Liver (tissue), 9 donors: ENCODE results near the gene LHPP. TPM values are rescaled to one million over a fixed set of nuclear protein-coding genes. Genes with fewer than 3 reads are reported as not detected.
A peak's percentile ranks its signal among the peaks of the same experiment; 100 is the strongest.

Experiments
- DNase-seq: peaks from one replicate; pipeline ENCODE4 v3.0.0-alpha.2; 2017; ENCODE audit warnings: low spot score
- H3K27ac ChIP-seq, 2 donors: one replicate each; pipeline ENCODE4 v1.7.0; 2013; ENCODE audit warnings: inconsistent platforms in 2 of 2, low read length in 2 of 2, control low read depth in 1 of 2, low read depth in 1 of 2, mild to moderate bottlenecking in 1 of 2
- H3K27me3 ChIP-seq, 4 donors: one replicate each; pipeline versions ENCODE4 v1.6.1 to v1.7.0; 2013; ENCODE audit warnings: low read length in 3 of 4, inconsistent platforms in 1 of 4, mild to moderate bottlenecking in 1 of 4, moderate library complexity in 1 of 4; ENCODE audit not compliant: control insufficient read depth in 4 of 4, insufficient read depth in 4 of 4
- H3K36me3 ChIP-seq, 4 donors: one replicate each; pipeline versions ENCODE4 v1.6.1 to v1.7.0; 2013; ENCODE audit warnings: low read length in 3 of 4, mild to moderate bottlenecking in 3 of 4, low read depth in 1 of 4, moderate library complexity in 1 of 4; ENCODE audit not compliant: control insufficient read depth in 4 of 4, insufficient read depth in 3 of 4
- H3K4me1 ChIP-seq, 4 donors: one replicate each; pipeline versions ENCODE4 v1.6.1 to v1.7.0; 2013; ENCODE audit warnings: low read length in 3 of 4, mild to moderate bottlenecking in 3 of 4, moderate library complexity in 1 of 4; ENCODE audit not compliant: control insufficient read depth in 4 of 4, insufficient read depth in 4 of 4
- H3K4me3 ChIP-seq, 3 donors: one replicate each; pipeline versions ENCODE4 v1.6.1 to v1.7.0; 2013; ENCODE audit warnings: low read length in 3 of 3, control low read depth in 1 of 3, low read depth in 1 of 3, mild to moderate bottlenecking in 1 of 3
- H3K9ac ChIP-seq, 2 donors: one replicate each; pipeline ENCODE4 v1.7.0; 2013; ENCODE audit warnings: low read length in 2 of 2, mild to moderate bottlenecking in 2 of 2, moderate library complexity in 2 of 2, control low read depth in 1 of 2, low read depth in 1 of 2
- H3K9me3 ChIP-seq, 4 donors: one replicate each; pipeline versions ENCODE4 v1.6.1 to v1.7.0; 2013; ENCODE audit warnings: low read length in 3 of 4; ENCODE audit not compliant: control insufficient read depth in 4 of 4
- EGR1 ChIP-seq, 2 donors: IDR thresholded peaks; 2 replicates each; pipeline ENCODE4 v1.6.1; 2016 to 2018; ENCODE audit warnings: antibody characterized with exemption in 2 of 2, low read depth in 2 of 2
- FOXA1 ChIP-seq: IDR thresholded peaks from 2 replicates; pipeline ENCODE4 v1.6.1; 2016; ENCODE audit warnings: antibody characterized with exemption
- FOXA2 ChIP-seq: IDR thresholded peaks from 2 replicates; pipeline ENCODE4 v1.6.1; 2016; ENCODE audit warnings: antibody characterized with exemption
- GABPA ChIP-seq, 2 donors: IDR thresholded peaks in 1 of 2; conservative IDR thresholded peaks in 1 of 2; 2 replicates each; pipeline ENCODE4 v1.6.1; 2016; ENCODE audit warnings: antibody characterized with exemption in 2 of 2, mild to moderate bottlenecking in 1 of 2, moderate library complexity in 1 of 2
- HNF4A ChIP-seq, 2 donors: conservative IDR thresholded peaks; 2 replicates each; pipeline ENCODE4 v1.6.1; 2016; ENCODE audit warnings: antibody characterized with exemption in 2 of 2, mild to moderate bottlenecking in 2 of 2
- HNF4G ChIP-seq: IDR thresholded peaks from 2 replicates; pipeline ENCODE4 v1.6.1; 2016; ENCODE audit warnings: antibody characterized with exemption
- JUND ChIP-seq, 2 donors: IDR thresholded peaks; 2 replicates each; pipeline ENCODE4 v1.6.1; 2016; ENCODE audit warnings: antibody characterized with exemption in 2 of 2
- NR2F2 ChIP-seq: IDR thresholded peaks from 2 replicates; pipeline ENCODE4 v1.6.1; 2016; ENCODE audit warnings: antibody characterized with exemption
- RAD21 ChIP-seq, 2 donors: IDR thresholded peaks; 2 replicates each; pipeline ENCODE4 v1.6.1; 2016; ENCODE audit warnings: antibody characterized with exemption in 2 of 2, mild to moderate bottlenecking in 2 of 2
- RXRA ChIP-seq, 2 donors: IDR thresholded peaks; 2 replicates each; pipeline ENCODE4 v1.6.1; 2017 to 2018; ENCODE audit warnings: antibody characterized with exemption in 2 of 2, mild to moderate bottlenecking in 1 of 2
- SP1 ChIP-seq: IDR thresholded peaks from 2 replicates; pipeline ENCODE4 v1.6.1; 2018; ENCODE audit warnings: antibody characterized with exemption, mild to moderate bottlenecking
- TAF1 ChIP-seq: conservative IDR thresholded peaks from 2 replicates; pipeline ENCODE4 v1.6.1; 2016; ENCODE audit warnings: antibody characterized with exemption, mild to moderate bottlenecking
- YY1 ChIP-seq: IDR thresholded peaks from 2 replicates; pipeline ENCODE4 v1.6.1; 2016; ENCODE audit warnings: antibody characterized with exemption, mild to moderate bottlenecking
- WGBS: extraction: QIAGEN DNeasy Blood & Tissue Kit; methylation state at CpG from one replicate; pipeline ENCODE4 v1.1.7; 2013; 5-methylcytosine and 5-hydroxymethylcytosine counted together
- polyA plus RNA-seq, 2 donors: library from polyadenylated mRNA; stranded (reverse) in 1 of 2; unstranded in 1 of 2; fragments of 200-250 nt in 1 of 2; fragments of >200 nt in 1 of 2; fragmentation: Nextera tagmentation in 1 of 2; extraction: Ambion mirVana in 1 of 2; gene quantifications; one replicate each; pipeline versions ENCODE4 v1.2.1 to v1.2.3, GENCODE V29; 2013 to 2015
- total RNA-seq, 2 donors: library from RNA; depleted of rRNA; stranded (reverse); fragments of >200 nt; gene quantifications; one replicate each; pipeline ENCODE4 v1.2.3, GENCODE V29; 2014
- TF ChIP-seq, protein P1 (sequence below): IDR thresholded peaks from 2 replicates; pipeline ENCODE4 v1.6.1; 2016; ENCODE audit warnings: antibody characterized with exemption
- TF ChIP-seq, protein P2 (sequence below): fragments of 150-350 bp; IDR thresholded peaks from 2 replicates; pipeline ENCODE4 v1.5.1; 2017; ENCODE audit warnings: improper control_type of control experiment, low read depth, low read length; ENCODE audit not compliant: missing input control
- TF ChIP-seq, protein P3 (sequence below): IDR thresholded peaks from 2 replicates; pipeline ENCODE4 v1.6.1; 2016; ENCODE audit warnings: antibody characterized with exemption
- TF ChIP-seq, protein P4 (sequence below): IDR thresholded peaks from 2 replicates; pipeline ENCODE4 v1.6.1; 2016; ENCODE audit warnings: antibody characterized with exemption
- TF ChIP-seq, protein P5 (sequence below): IDR thresholded peaks from 2 replicates; pipeline ENCODE4 v1.6.1; 2016; ENCODE audit warnings: antibody characterized with exemption, mild to moderate bottlenecking
- donor health status: healthy.
- donor health status: healthy.
- donor health status: healthy.
- donor health status: healthy.
- donor health status: healthy.

Gene LHPP
- total and polyA plus RNA-seq, 4 donors = 15.9 to 39.9 (median 26.2) TPM

DNA sequence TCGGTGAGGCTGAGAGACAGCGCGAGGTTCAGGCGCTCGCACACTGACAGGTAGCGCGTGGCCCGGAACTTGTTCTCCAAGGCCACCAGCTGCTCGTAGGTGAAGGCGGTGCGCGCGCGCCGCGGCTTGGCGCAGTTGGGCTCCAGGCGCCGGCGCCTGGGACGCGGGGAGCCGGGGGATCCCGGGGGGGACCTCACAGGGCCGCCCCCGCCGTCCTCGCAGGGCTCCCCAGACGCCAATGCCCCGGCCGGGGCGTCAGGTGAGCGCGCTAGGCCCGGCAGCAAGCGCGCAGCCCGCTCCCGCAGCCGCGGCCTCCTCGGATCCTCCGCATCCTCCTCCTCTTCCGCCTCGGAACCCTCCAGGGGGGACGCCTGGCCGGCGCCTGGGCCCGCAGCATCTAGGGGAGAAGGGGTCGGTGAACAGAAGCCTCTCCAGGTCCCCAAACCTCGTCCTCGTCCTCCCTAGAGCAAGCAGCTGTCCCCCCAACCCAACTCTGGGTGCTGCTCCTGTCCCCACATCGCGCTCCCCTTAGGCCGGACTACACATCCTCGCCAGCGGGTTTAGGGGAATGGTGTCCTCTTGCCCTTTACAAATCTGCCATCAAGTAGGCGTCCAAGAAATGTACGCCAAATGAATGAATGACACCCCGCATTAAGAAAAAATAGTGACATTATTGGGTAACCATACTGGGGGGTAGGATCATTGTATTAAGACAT, 13.7 kb upstream of the LHPP start:
- no peak for DNase-seq
- Histone ChIP-seq H3K9me3 (no peaks in the 10 kb centered on the region), H3K27ac (no peak overlapping the region), H3K36me3 (no peaks in the 10 kb centered on the region), H3K4me1 (peaks cover 9 to 28% (median 20%) of the 10 kb centered on the region in 4 donors), H3K4me3 (peak overlapping the region in 1 of 3 donors; percentile 40), H3K9ac (no peak overlapping the region), H3K27me3 (peaks cover 5 to 21% (median 18%) of the 10 kb centered on the region in 4 donors)
- 6% methylated on average over 60 of the region's 60 CpGs for WGBS
- TF ChIP-seq, protein P1, sequence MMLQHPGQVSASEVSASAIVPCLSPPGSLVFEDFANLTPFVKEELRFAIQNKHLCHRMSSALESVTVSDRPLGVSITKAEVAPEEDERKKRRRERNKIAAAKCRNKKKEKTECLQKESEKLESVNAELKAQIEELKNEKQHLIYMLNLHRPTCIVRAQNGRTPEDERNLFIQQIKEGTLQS = no peak
- TF ChIP-seq EGR1 (IDR thresholded peaks at IDR 0.05; ENCODE audit: low read depth in 2 of 2) (no peak), JUND (IDR thresholded peaks at IDR 0.05) (no peak)

DNA sequence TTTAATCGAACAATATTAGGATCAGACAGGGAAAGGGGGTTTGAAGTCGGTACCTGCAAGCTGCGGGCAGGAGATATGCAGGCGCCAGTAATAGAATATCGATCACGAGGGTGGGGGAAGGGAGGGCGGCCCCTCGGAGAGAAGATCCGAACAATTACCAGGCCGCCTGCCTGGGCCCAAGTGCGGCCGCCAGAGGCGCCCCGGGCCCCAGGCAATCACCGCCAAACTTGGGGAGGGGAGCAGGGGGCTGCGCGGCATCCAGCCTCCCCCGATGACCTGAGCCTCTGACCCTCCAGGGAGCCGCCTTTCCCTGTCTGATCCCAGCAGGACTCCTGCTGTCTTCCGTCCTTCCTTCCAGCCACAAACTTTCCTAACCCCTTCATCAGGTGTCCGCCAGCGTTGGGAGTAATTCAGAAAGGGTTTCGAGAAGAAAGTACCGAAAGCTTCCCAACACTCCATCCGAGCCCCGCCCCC, 12.9 kb upstream of the LHPP start:
- Histone ChIP-seq H3K27ac (no peak overlapping the region), H3K4me3 (no peak overlapping the region), H3K4me1 (peaks cover 9 to 28% (median 20%) of the 10 kb centered on the region in 4 donors), H3K27me3 (peaks cover 5 to 21% (median 18%) of the 10 kb centered on the region in 4 donors), H3K36me3 (no peaks in the 10 kb centered on the region), H3K9ac (no peak overlapping the region), H3K9me3 (no peaks in the 10 kb centered on the region)
- WGBS = 4% methylated on average over 26 of the region's 26 CpGs
- TF ChIP-seq HNF4A (conservative IDR thresholded peaks at IDR 0.05) = no peak
- no peak for TF ChIP-seq JUND (IDR thresholded peaks at IDR 0.05)
- no peak for TF ChIP-seq GABPA (IDR thresholded peaks at IDR 0.05 in 1 of 2, conservative IDR thresholded peaks at IDR 0.05 in 1 of 2)
- TF ChIP-seq, protein P1 = no peak
- TF ChIP-seq SP1 = no peak
- no peak for TF ChIP-seq RAD21 (IDR thresholded peaks at IDR 0.05)
- TF ChIP-seq RXRA (IDR thresholded peaks at IDR 0.05) = no peak
- no peak for TF ChIP-seq FOXA1
- no peak for TF ChIP-seq HNF4G
- TF ChIP-seq TAF1 = no peak
- TF ChIP-seq, protein P2, sequence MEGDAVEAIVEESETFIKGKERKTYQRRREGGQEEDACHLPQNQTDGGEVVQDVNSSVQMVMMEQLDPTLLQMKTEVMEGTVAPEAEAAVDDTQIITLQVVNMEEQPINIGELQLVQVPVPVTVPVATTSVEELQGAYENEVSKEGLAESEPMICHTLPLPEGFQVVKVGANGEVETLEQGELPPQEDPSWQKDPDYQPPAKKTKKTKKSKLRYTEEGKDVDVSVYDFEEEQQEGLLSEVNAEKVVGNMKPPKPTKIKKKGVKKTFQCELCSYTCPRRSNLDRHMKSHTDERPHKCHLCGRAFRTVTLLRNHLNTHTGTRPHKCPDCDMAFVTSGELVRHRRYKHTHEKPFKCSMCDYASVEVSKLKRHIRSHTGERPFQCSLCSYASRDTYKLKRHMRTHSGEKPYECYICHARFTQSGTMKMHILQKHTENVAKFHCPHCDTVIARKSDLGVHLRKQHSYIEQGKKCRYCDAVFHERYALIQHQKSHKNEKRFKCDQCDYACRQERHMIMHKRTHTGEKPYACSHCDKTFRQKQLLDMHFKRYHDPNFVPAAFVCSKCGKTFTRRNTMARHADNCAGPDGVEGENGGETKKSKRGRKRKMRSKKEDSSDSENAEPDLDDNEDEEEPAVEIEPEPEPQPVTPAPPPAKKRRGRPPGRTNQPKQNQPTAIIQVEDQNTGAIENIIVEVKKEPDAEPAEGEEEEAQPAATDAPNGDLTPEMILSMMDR = no peak
- TF ChIP-seq, protein P3, sequence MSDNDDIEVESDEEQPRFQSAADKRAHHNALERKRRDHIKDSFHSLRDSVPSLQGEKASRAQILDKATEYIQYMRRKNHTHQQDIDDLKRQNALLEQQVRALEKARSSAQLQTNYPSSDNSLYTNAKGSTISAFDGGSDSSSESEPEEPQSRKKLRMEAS = no peak
- TF ChIP-seq, protein P4, sequence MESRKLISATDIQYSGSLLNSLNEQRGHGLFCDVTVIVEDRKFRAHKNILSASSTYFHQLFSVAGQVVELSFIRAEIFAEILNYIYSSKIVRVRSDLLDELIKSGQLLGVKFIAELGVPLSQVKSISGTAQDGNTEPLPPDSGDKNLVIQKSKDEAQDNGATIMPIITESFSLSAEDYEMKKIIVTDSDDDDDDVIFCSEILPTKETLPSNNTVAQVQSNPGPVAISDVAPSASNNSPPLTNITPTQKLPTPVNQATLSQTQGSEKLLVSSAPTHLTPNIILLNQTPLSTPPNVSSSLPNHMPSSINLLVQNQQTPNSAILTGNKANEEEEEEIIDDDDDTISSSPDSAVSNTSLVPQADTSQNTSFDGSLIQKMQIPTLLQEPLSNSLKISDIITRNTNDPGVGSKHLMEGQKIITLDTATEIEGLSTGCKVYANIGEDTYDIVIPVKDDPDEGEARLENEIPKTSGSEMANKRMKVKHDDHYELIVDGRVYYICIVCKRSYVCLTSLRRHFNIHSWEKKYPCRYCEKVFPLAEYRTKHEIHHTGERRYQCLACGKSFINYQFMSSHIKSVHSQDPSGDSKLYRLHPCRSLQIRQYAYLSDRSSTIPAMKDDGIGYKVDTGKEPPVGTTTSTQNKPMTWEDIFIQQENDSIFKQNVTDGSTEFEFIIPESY = no peak
- TF ChIP-seq EGR1 (IDR thresholded peaks at IDR 0.05; ENCODE audit: low read depth in 2 of 2) = no peak
- no peak for TF ChIP-seq YY1
- no peak for TF ChIP-seq FOXA2
- TF ChIP-seq NR2F2 = no peak
- TF ChIP-seq, protein P5, sequence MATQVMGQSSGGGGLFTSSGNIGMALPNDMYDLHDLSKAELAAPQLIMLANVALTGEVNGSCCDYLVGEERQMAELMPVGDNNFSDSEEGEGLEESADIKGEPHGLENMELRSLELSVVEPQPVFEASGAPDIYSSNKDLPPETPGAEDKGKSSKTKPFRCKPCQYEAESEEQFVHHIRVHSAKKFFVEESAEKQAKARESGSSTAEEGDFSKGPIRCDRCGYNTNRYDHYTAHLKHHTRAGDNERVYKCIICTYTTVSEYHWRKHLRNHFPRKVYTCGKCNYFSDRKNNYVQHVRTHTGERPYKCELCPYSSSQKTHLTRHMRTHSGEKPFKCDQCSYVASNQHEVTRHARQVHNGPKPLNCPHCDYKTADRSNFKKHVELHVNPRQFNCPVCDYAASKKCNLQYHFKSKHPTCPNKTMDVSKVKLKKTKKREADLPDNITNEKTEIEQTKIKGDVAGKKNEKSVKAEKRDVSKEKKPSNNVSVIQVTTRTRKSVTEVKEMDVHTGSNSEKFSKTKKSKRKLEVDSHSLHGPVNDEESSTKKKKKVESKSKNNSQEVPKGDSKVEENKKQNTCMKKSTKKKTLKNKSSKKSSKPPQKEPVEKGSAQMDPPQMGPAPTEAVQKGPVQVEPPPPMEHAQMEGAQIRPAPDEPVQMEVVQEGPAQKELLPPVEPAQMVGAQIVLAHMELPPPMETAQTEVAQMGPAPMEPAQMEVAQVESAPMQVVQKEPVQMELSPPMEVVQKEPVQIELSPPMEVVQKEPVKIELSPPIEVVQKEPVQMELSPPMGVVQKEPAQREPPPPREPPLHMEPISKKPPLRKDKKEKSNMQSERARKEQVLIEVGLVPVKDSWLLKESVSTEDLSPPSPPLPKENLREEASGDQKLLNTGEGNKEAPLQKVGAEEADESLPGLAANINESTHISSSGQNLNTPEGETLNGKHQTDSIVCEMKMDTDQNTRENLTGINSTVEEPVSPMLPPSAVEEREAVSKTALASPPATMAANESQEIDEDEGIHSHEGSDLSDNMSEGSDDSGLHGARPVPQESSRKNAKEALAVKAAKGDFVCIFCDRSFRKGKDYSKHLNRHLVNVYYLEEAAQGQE = no peak
- no peak for DNase-seq
